Neural cell (in vitro differentiated cells): ENCODE data around the gene USH1C.

ENCODE experiments used
- EP300 ChIP-seq: fragments of 450-650 bp; conservative IDR thresholded peaks from 2 replicates; pipeline ENCODE4 v1.6.1; 2014; ENCODE audit warnings: antibody characterized with exemption, mild to moderate bottlenecking, moderate library complexity; ENCODE audit not compliant: poor library complexity, severe bottlenecking
- EZH2 ChIP-seq: fragments of 200-600, 300-800 bp; shearing (Covaris generic), sonication (generic); IDR thresholded peaks from 2 replicates; pipeline ENCODE4 v1.6.1; 2014; ENCODE audit warnings: antibody characterized with exemption, low read length, borderline replicate concordance, mild to moderate bottlenecking; ENCODE audit not compliant: insufficient read depth, poor library complexity, severe bottlenecking
- RAD21 ChIP-seq: fragments of 450-650 bp; conservative IDR thresholded peaks from 2 replicates; pipeline ENCODE4 v1.6.1; 2014; ENCODE audit warnings: antibody characterized with exemption, mild to moderate bottlenecking, moderate library complexity
- TF ChIP-seq, protein P1 (sequence below): fragments of 450-650 bp; IDR thresholded peaks from 2 replicates; pipeline ENCODE4 v1.5.1; 2014; ENCODE audit warnings: antibody characterized with exemption, mild to moderate bottlenecking, moderate library complexity; ENCODE audit not compliant: poor library complexity, severe bottlenecking

DNA sequence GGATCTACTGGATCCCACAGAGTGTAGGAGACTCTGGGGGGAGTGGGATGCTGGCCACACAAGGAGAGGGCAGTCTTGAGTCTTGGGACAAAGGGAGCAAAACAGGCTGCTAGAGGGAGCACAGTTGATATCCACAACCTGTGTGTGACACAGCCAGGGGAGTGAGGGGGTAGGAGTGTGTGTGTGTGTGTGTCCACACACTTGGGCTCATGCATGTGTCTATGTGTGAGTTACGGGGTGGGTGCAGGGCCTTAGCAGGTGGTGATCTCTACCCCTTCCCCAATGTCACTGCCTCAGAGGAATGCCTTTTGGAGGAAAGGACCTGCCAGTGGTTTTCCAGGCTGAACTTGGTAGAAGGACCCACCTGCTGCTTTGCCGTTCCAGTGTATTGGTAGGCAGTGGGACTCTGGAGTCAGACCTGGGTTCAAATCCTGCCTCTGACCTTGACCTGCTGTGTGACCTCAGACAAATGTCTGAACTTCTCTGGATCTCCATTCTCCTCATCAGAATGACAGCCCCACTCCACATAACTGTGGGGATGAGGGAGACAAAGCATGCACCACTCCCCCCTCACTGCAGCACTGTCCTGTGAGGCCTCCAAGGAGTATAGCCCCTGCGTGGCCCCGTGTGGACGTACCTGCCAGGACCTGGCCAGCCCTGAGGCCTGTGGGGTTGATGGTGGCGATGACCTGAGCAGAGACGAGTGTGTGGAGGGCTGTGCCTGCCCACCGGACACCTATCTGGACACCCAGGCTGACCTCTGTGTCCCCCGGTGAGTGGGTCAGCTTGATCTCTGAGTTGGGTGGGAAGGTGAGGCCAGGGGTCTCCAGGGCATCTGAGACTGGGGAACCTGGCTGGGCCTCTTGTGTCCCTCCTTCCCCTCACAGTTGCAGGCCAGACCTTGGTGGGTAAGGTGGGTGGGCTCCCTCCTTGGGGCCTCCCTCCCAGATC, 30.2 kb upstream of the USH1C start:
- TF ChIP-seq, protein P1, sequence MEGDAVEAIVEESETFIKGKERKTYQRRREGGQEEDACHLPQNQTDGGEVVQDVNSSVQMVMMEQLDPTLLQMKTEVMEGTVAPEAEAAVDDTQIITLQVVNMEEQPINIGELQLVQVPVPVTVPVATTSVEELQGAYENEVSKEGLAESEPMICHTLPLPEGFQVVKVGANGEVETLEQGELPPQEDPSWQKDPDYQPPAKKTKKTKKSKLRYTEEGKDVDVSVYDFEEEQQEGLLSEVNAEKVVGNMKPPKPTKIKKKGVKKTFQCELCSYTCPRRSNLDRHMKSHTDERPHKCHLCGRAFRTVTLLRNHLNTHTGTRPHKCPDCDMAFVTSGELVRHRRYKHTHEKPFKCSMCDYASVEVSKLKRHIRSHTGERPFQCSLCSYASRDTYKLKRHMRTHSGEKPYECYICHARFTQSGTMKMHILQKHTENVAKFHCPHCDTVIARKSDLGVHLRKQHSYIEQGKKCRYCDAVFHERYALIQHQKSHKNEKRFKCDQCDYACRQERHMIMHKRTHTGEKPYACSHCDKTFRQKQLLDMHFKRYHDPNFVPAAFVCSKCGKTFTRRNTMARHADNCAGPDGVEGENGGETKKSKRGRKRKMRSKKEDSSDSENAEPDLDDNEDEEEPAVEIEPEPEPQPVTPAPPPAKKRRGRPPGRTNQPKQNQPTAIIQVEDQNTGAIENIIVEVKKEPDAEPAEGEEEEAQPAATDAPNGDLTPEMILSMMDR: no peak
- TF ChIP-seq RAD21 (no peak), EZH2 (no peak), EP300 (no peak)
